ENCODE measurements around the gene PPFIA2.

DNA sequence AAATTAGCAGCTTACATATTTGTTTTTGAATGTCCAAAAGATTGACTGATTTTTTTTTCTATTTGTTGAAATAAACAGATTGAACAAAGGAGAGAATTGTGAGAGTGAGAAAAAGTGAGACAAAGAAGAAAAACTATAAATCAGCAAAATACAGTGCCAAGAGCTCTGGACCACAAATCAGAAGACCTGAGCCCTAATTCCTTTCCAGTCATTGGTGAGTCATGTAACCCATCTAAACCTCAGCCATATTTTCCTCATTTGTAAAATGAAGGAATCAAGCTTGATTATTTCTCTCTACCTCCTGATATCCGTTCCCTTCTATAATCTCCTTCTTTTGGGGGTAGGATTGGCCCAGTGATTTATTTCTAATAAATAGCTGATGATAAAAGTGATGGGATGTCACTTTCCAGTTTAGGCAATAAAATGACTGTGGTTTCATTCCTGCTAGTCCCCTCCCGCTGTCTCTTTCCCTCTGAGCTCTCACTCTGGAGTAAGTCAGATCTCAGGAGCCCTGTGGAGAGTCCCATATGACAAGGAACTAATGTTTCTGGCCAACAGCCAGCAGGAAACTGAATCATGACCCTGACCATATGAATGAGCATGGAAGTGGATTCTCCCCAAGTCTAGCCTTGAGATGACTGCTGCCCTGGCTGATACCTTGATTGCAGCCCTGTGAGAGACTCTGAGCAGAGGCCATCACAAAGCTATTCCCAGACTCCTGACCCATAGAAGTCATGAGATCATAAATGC is 462.4 kb downstream of the PPFIA2 start:
- no peak for TF ChIP-seq TAF1 (IDR thresholded peaks at IDR 0.05; ENCODE audit: borderline replicate concordance, insufficient read depth, low read length)
- no peak for TF ChIP-seq POLR2AphosphoS5 (IDR thresholded peaks at IDR 0.05; ENCODE audit: low read depth, low read length)
- TF ChIP-seq, protein P1, sequence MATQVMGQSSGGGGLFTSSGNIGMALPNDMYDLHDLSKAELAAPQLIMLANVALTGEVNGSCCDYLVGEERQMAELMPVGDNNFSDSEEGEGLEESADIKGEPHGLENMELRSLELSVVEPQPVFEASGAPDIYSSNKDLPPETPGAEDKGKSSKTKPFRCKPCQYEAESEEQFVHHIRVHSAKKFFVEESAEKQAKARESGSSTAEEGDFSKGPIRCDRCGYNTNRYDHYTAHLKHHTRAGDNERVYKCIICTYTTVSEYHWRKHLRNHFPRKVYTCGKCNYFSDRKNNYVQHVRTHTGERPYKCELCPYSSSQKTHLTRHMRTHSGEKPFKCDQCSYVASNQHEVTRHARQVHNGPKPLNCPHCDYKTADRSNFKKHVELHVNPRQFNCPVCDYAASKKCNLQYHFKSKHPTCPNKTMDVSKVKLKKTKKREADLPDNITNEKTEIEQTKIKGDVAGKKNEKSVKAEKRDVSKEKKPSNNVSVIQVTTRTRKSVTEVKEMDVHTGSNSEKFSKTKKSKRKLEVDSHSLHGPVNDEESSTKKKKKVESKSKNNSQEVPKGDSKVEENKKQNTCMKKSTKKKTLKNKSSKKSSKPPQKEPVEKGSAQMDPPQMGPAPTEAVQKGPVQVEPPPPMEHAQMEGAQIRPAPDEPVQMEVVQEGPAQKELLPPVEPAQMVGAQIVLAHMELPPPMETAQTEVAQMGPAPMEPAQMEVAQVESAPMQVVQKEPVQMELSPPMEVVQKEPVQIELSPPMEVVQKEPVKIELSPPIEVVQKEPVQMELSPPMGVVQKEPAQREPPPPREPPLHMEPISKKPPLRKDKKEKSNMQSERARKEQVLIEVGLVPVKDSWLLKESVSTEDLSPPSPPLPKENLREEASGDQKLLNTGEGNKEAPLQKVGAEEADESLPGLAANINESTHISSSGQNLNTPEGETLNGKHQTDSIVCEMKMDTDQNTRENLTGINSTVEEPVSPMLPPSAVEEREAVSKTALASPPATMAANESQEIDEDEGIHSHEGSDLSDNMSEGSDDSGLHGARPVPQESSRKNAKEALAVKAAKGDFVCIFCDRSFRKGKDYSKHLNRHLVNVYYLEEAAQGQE (IDR thresholded peaks at IDR 0.05; ENCODE audit: insufficient read depth in 1 of 2, low read depth in 2 of 2, low read length in 2 of 2): no peak
